Measurements from ENCODE around the gene USP33. TPM values are rescaled to one million over a fixed set of nuclear protein-coding genes. Genes with fewer than 3 reads are reported as not detected.

The USP33 gene
- total and polyA plus RNA-seq, 2 of the 13 experiments (the other 11 are each of a cell fraction or from before 2014, with no cell fraction given) = 32.0 to 49.1 TPM

DNA sequence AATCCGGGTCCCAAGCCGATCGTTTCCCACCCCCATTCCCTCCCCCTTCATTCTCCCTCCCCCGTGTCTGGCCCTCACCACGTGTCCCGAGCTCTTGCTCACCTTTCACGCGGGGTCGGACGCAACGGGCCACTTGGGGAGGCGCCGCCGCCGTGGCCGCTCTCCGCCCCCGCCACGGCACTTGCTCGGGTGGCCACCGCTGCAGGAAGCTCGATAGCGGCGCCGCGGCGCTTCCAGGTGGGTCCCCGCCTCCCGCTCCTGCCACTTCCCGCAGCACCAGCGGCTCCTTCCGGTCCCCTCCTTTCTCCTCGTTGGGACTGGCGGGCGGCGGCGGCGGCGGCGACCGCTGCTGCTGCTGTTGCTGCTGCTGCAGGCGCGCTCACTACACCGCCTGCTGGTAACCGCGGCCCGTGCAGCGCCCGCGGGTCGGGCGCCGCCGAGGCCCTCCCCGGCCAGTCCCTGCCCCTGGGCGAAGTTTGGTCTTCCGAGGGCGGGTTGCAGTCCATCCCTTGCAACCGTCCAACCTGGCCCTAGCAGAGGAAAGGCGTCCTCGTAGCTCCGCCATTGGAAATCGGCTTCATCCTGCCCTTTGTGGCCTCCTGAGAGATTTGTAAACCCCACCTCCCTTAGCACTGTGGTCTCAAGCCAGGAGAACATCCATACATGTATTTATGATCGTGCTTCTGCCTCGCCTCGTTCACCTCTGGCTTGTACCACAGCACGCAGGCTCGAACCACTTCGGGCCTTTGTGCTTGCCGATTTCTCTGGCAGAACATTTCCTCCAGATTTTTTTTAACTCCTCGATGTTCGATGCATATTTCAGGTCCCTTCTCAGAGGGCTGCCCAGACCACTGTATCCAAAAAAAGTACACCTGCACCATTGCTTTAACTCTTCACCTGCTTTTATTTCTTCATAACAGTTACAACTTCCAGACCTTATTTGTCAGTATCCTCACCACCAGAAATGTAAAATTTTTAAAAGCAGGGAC, 76.2 kb downstream of the USP33 start (continued):
- TF ChIP-seq MTF1 (CRISPR knock-in tag; IDR thresholded peaks at IDR 0.05) (no peak), ZNF83 (CRISPR knock-in tag; IDR thresholded peaks at IDR 0.05; ENCODE audit: borderline replicate concordance) (no peak; the same call in 1 of the 2 replicates), MAFF (IDR thresholded peaks at IDR 0.05; ENCODE audit: low read depth, low read length) (no peak), ZNF773 (CRISPR knock-in tag; IDR thresholded peaks at IDR 0.05; ENCODE audit: borderline replicate concordance) (no peak; the same call in 1 of the 2 replicates), ZFP36 (IDR thresholded peaks at IDR 0.05; ENCODE audit: borderline replicate concordance, low read depth, low read length, partially characterized antibody) (no peak), SP5 (CRISPR knock-in tag; IDR thresholded peaks at IDR 0.05; ENCODE audit: borderline replicate concordance, low read depth) (0 out of 2 replicates have a peak, but pooled peaks have one; percentile 15), ZNF510 (CRISPR knock-in tag; IDR thresholded peaks at IDR 0.05; ENCODE audit: low read depth) (no peak), U2AF1 (optimal IDR thresholded peaks at IDR 0.05; ENCODE audit: low read depth, low read length) (no peak), SKI (IDR thresholded peaks at IDR 0.05; ENCODE audit: partially characterized antibody) (peak; percentile 65), ZNF749 (CRISPR knock-in tag; IDR thresholded peaks at IDR 0.05; ENCODE audit: borderline replicate concordance) (no peak; the same call in 1 of the 2 replicates), E2F1 (CRISPR knock-in tag; IDR thresholded peaks at IDR 0.05) (0 out of 2 replicates have a peak, but pooled peaks have one; percentile 23), PAF1 (CRISPR knock-in tag; IDR thresholded peaks at IDR 0.05) (no peak), ZNF333 (CRISPR knock-in tag; IDR thresholded peaks at IDR 0.05; ENCODE audit: borderline replicate concordance) (no peak), MZF1 (CRISPR knock-in tag; IDR thresholded peaks at IDR 0.05; ENCODE audit: borderline replicate concordance) (no peak), ZBTB21 (CRISPR knock-in tag; IDR thresholded peaks at IDR 0.05) (no peak), ISX (CRISPR knock-in tag; conservative IDR thresholded peaks at IDR 0.05) (no peak), CBX1 (IDR thresholded peaks at IDR 0.05; ENCODE audit: low read depth) (no peak)
- TF ChIP-seq, protein P1, sequence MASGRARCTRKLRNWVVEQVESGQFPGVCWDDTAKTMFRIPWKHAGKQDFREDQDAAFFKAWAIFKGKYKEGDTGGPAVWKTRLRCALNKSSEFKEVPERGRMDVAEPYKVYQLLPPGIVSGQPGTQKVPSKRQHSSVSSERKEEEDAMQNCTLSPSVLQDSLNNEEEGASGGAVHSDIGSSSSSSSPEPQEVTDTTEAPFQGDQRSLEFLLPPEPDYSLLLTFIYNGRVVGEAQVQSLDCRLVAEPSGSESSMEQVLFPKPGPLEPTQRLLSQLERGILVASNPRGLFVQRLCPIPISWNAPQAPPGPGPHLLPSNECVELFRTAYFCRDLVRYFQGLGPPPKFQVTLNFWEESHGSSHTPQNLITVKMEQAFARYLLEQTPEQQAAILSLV (CRISPR knock-in tag; IDR thresholded peaks at IDR 0.05; ENCODE audit: borderline replicate concordance) = no peak
